Measurements from ENCODE around the gene KRT14. TPM values are rescaled to one million over a fixed set of nuclear protein-coding genes. Genes with fewer than 3 reads are reported as not detected.

The KRT14 gene
- total and polyA plus RNA-seq, 2 donors (not counting 3 experiments of a cell fraction or from before 2014, with no cell fraction given): 0.12 to 0.66 TPM

DNA sequence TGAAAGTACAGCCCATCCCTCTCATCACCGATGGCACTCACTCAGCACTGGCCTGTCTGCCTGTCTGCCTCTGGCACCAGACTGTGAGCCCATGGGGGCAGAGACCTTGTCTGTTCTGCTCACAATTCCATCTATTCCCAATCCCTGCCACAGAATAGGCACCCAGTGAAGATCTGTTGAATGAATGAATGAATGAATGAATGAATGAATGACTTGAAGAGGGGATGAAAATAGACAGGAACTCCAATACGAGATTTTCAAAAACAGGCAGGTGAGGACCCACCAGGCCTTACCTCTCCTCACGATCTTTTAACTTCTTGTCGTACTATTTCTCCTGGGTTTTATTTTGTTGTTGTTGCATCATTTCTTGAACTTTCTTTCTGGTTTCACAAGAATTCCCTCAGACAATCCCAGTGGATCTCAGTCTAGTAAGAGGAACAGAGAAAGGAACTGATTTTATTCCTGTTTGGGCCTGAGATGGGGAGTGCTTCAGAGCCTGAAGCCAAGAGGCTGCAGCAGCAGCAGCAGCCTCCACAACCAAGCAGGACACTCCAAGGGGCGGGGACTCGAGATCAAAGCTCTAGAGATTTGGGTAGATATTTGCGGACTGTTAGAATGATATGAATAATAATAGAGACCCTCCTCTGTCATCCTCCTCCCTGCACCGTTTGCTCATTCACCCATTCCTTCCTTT is 32.6 kb downstream of the KRT14 start:
- Histone ChIP-seq H3K9me3 (replicated peaks; ENCODE audit: control insufficient read depth, insufficient read depth, low read length) (no peaks in the 10 kb centered on the region), H3K4me3 (replicated peaks in 1 of 3; ENCODE audit: insufficient read depth in 1 of 3, low read depth in 1 of 3, low read length in 3 of 3) (no peak overlapping the region), H3K27me3 (ENCODE audit: control insufficient read depth in 2 of 2, insufficient read depth in 2 of 2, low read length in 2 of 2) (peaks cover 1 to 6% of the 10 kb centered on the region in 2 experiments), H3K79me2 (ENCODE audit: control insufficient read depth, insufficient read depth, low read length) (no peaks in the 10 kb centered on the region), H3K4me1 (ENCODE audit: control insufficient read depth, extremely low read depth, insufficient read depth, low read length) (peaks cover 11% of the 10 kb centered on the region), H3K36me3 (ENCODE audit: control insufficient read depth in 2 of 2, extremely low read depth in 1 of 2, insufficient read depth in 2 of 2, low read length in 2 of 2) (no peaks in the 10 kb centered on the region), H2AFZ (ENCODE audit: low read depth, low read length) (no peak overlapping the region), H3K9me1 (replicated peaks; ENCODE audit: control insufficient read depth, extremely low read depth, insufficient read depth, low read length) (no peaks in the 10 kb centered on the region), H3K4me2 (ENCODE audit: insufficient read depth, low read length) (no peak overlapping the region), H4K20me1 (replicated peaks; ENCODE audit: control insufficient read depth, extremely low read depth, insufficient read depth, low read length) (no peaks in the 10 kb centered on the region), H3K9ac (replicated peaks; ENCODE audit: extremely low read depth, insufficient read depth, low read length) (no peak overlapping the region), H3K27ac (ENCODE audit: insufficient read depth, low read depth, low read length) (no peak overlapping the region)
- dilution Hi-C loops (cut with MboI; ENCODE audit: extremely low pct_ligation_motif_present, low sequenced_read_pairs) (no loop called here), intact Hi-C loops (cut with micrococcal nuclease) (no loop called here)
- TF ChIP-seq, protein P1, sequence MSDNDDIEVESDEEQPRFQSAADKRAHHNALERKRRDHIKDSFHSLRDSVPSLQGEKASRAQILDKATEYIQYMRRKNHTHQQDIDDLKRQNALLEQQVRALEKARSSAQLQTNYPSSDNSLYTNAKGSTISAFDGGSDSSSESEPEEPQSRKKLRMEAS (IDR thresholded peaks at IDR 0.05; ENCODE audit: insufficient read depth, insufficient read length): no peak
- TF ChIP-seq JUN (IDR thresholded peaks at IDR 0.05; ENCODE audit: borderline replicate concordance, insufficient read depth, insufficient read length, low read depth) (no peak), POLR2AphosphoS5 (IDR thresholded peaks at IDR 0.05; ENCODE audit: insufficient read depth, low read depth, low read length) (no peak), POLR2A (IDR thresholded peaks at IDR 0.05; ENCODE audit: low read depth, low read length) (no peak), CTCF (IDR thresholded peaks at IDR 0.05; ENCODE audit: extremely low read depth in 1 of 2, insufficient read depth in 1 of 2, low read depth in 1 of 2, low read length in 2 of 2) (no peak), GATA2 (IDR thresholded peaks at IDR 0.05; ENCODE audit: insufficient read depth, insufficient read length, low read depth, low read length) (no peak), MYC (IDR thresholded peaks at IDR 0.05; ENCODE audit: low read depth, low read length) (no peak), FOS (IDR thresholded peaks at IDR 0.05; ENCODE audit: borderline replicate concordance, insufficient read depth, low read length) (no peak), EZH2 (IDR thresholded peaks at IDR 0.05; ENCODE audit: borderline replicate concordance, low read depth, low read length, severe bottlenecking) (no peak)
- ChIA-PET CTCF (interaction anchor here (0.7 to 9.2 kb wide), 8 partner anchors 10 to 114 kb away, joined by 3 to 369 read pairs (median 6); partner anchors contain the start of genes KRT35 and KRT36), POLR2A (no interaction called here)
- DNase-seq (ENCODE audit: low read depth, low spot score) (no peak), FAIRE-seq (no peak)
- no TSS peak for BruUV-seq (replicated peaks)

All from endothelial cell of umbilical vein (primary cell).